Germinal center (tissue), 1 donor: ENCODE measurements around the gene SVIL.
"Not testable (repeated sequence)": the region's sequence is repeated elsewhere in the genome, so short reads cannot be mapped to it uniquely, and the experiment has no call there.

Source experiments
- DNase-seq: peaks from one replicate; pipeline ENCODE4 v3.0.0; 2012; ENCODE audit warnings: mixed read lengths, low spot score

Gene SVIL

GRCh38 chr10:29486433-29486832, 148.3 kb downstream of the SVIL start:
- DNase-seq: no peak

DNA sequence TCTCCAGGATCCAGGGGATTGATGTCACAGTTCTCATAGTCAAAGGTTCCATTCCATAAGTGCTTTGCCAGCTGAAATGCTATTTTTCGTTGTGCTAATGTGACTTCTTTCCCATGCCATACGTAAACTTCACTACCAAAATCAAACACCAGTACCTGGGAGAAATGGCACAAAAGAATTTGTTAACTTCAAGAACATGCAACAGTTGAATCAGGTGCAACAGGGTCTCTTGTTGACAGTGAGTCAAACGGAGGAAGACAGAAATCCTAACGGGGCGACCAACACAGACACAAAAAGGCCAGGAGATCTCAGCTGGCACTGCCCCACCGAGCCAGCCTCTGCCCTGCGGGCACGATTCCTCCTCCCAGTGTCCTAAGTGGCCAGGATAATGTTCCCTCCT, 150.1 kb downstream of the SVIL start:
- not testable (repeated sequence) for DNase-seq

DNA sequence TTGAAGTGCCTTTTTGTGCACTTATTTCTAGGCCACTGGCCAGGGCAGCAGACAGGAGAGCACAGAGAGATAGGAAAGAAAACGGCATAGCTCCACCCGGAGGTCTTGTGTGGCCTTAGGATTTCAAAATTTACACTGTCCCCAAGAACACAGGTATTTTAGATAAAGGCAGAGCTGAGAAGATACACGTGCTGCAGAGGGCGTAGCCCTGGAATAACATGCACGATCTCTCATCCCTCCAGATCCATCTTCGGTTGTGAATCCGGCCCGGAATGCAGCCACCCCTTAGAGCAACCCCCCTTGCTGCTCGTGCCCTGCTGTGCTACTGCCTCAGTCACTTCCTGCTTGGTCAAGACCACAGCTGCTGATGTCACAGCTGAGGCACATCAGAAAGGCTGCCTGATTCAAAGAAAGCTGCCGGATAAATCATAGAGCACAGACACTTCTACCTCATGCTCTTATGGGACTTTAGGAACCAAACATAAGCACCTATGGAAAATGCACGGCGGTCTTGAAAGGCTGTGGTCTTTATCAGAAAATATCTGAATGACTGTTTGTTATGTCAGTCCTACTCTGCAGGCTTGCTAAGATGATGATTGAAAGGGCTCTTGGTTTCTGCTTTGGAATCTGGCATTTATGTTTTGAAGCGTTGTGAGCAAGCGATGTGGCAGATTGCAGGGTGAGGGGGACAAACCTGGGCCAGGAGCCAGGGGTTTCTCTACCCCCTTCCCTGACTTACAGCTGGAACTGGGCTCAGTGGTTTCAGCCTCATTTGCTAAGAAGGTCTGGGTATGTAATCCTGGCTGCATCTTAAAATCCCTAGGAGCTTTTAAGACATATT, 152.0 kb downstream of the SVIL start:
- no peak for DNase-seq

DNA sequence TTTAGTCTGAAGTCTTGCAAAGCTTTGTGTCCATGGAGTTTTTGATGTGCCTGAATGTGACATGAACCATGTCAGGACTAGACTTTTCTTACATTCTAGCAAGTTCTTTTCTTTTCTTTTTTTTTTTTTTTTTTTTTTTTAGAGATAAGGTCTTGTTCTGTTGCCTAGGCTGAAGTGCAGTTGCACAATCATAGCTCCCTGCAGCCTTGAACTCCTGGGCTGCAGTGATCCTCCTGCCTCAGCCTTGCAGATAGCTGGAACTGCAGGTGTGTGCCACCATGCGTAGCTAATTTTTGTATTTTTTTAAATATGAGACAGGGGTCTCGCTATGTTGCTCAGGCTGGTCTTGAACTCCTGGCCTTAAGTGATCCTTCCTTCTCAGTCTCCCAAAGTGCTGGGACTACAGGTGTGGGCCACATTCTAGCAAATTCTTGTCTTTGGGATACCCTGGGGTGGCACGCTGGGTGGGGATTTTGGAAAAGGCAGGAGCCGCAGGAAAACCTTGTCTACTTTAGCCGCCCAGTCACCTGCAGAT, 152.8 kb downstream of the SVIL start:
- DNase-seq: no peak

DNA sequence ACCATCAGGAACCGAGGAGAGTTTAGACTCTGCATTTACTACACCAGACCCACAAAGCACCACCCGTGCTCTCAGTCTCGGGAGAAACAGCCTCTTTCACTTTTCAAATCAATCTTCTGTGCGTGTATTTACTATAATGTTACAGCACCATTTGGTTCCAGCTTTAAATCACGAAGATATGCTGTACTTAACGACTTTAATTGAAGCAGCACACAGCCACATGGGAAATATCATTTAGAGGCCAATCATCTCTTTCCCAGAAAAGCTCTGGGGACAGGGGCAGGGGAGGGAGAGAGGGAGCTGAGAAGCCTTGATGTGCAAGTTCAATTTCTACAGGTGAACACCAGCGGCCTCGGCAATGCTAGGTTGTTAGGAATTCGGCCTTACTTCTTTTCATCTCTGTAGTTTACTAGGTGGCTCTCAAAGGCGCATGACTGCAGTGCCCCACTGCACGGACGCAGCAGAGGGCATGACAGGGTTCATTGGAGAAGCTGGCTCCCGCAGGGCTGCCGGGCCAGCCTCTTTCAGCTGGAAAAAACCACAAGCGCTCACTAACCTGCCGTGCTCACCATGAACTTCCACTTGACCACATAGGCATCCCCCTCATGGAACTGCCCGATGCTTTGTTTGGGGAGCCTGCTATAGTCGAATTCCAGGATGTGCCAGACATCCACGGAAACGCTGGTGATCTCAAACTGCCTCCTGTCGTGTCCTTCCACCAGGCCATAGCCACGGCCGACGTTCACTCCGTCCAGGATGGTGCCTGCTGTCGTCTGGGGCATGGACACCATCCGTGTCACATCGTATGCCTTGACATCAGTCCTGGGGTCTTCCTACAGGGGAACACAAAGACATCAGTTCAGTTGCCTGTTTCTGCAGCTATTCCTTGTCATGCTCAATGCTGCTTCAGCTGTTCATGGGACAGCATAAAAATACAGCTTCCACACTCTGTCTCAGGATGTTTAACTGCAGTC, 154.5 kb downstream of the SVIL start:
- no peak for DNase-seq

DNA sequence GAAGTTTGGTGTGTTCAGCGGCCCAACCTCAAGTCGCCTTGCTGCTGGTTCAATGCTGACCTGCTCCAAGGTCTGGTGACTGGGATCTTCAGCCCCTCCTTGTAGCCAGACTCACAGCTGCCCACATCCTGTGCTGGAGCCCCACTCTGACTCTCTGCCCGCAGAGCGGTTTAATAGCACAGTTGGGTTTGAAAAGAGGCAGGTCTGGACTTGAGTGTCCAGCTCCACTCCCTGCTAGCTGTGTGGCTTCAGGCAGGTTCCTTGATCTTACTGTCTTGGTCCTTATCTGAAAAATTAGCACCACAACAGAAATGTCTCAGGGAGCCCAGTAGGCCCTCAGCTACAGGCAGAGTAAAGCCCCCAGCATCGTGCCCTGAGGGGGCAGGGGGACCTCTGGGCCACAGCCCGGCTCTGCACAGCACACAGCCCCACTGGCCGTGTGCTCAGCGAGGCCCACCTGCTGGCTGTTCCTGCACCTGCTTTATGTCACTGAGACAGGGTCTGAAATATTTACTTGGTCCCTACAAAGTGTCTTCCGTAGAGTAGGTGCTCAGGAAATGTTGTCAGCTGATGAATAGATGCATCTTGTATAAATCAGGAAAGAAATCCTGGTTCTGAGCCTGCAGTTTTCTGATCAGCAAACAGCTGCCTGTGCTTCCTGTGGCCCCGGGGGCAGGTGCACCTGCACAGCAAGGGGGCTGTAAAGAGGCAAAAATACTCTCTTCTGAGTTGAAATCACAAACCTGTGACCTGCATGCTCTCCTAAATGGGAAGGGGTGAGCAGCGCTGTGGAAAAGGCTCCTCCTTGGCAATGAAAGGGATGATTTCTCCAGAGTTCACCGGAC, 155.5 kb downstream of the SVIL start:
- DNase-seq: no peak

- DNase-seq: no peak
Observed at GRCh38 chr10:29473406-29474100, 161.2 kb downstream of the SVIL start.

- DNase-seq: no peak
Observed at GRCh38 chr10:29473087-29473356, 161.7 kb downstream of the SVIL start.

DNA sequence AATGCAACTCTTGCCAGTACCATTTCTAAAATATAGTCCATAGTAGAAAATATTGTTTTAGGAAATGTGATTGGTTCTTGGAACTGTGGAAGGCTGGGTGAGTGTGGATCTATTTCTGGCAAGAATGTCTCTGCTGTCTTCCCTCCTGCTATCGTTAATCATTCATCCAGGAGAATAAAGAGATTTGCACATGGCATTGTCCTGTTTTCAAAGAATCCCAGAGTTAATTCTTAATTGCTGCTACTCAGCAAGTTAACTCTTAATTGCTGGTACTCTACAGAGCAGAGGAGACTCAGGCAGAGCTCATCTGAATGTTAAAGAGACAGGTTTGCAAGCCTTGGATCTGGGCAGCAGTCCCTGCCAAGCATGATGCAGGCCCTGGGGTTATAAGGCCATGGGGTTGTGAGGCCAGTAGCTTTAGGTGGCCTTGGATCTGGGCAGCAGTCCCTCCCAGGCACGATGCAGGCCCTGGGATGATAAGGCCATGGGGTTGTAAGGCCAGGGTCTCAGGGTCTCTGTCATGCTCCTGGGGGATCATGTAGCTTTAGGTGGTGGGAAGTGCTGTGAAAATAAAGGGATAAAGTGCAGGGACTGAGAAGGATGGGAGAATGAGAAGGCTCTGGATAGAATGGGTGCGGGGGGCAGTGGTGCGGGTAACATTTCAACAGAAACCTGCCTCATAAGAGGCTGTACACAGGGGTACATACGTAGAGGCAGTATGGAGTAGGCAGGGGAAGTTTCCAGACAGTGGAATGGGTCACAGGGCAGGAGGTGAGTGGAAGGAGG, 162.3 kb downstream of the SVIL start:
- DNase-seq: no peak

DNA sequence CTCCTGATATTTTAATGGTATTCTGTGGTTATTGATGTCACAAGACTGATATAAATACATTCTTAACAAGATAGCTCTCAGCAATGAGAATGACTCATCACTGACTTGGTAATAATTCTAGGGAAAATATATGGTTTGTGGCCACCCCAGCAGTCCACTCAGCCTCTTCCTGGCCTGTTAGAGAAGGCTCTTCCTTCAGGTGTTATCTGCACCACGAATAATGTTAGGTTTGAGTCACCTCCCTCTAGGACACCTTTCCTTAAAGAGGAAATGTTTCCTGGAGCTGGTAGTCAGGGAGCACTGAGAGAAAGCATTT, 163.3 kb downstream of the SVIL start:
- no peak for DNase-seq

DNA sequence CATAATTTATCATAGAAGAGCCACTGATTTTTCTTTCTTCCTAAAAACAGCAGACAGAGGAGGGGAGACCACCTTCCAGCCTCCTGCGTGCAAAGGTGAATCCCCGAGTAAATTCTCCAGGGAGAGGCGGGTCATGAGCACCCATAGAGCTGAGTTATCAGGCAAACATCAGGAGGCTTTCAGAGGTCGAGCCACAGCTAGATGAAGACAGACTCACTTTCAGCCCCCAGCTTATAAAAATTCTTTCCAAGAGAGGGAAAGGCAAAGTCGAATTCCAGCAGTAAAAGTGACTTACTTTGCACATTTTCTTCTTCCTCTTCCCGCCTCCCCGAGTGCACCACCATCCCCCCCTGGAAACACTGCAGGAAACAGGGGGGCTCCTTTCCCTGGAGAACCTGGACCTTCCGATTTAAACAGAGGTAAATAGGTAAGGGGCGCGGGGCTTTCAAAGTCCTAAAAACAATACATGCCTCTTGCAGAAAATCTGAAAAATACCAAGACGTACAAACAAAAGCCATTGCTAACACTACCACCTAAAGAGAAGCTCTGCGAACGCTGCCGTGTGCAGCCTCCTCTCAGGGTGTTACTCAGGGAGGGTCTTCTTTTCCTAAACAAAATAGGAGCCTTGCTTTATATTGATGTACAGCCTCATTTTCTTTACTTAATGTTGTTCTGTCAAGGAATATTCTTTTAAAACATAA, 163.8 kb downstream of the SVIL start:
- DNase-seq: no peak

DNA sequence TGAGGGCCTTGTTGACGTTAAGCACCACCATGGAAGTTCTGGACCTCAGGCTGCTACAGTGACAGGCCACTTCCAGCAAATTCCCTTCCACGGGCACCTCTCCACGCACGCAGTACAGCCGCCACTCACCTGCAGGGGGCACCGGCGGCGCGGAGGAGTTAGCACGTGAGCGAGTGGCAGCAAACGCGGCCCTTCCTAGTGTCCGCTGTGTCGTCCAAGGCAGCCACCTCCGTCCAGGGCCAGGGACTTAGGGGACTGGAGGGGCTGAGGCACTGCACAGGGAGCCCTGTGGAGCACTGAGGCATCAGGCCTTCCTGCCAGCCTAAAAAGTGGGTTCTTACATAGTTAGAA, 164.4 kb downstream of the SVIL start:
- DNase-seq: no peak

DNA sequence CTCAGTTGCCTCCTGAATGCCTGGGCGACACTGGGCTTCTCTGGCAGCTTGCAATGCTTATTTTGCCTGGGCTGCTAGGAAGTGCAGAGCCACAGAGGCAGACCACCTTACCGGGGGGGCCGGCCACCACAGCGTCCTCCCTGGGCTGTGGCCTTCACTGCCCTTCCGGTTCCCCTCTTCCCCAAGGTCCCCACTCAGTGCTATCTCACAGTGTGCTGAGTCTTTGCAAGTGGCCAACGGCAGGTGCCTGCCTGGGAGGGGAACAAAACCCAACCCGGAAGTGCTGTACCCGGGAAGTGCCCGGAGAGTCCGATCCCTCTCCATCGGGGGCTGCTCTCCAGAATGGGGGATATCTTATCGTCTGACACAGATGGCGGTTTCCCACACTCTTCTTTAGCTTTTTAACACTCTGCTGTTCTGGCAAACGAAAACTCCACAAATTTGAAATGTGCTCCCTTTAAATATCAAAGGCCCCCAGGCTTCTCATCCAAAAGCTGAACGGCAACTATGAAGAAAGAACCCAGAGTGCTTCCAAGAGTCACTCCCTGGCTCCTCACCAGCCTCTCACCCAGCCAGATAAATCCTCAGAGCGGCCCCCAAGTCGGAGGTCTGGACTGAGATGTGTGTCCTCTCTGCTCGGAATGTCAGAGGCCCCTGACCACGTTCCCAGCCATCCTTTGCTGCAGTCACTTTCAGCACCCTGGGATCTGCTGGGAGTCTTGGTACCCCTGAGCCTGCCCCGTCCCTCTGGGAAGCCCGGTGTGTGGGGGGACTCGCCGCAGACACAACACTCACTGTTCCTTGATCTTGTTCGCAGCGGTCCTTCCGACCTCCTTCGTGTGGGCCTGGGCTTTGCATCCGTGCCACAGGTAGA, 165.1 kb downstream of the SVIL start:
- DNase-seq: no peak

GRCh38 chr10:29465384-29465783, 169.4 kb downstream of the SVIL start:
- DNase-seq: no peak

- not testable (repeated sequence) for DNase-seq
Observed at GRCh38 chr10:29464671-29465171, 170.1 kb downstream of the SVIL start.

DNA sequence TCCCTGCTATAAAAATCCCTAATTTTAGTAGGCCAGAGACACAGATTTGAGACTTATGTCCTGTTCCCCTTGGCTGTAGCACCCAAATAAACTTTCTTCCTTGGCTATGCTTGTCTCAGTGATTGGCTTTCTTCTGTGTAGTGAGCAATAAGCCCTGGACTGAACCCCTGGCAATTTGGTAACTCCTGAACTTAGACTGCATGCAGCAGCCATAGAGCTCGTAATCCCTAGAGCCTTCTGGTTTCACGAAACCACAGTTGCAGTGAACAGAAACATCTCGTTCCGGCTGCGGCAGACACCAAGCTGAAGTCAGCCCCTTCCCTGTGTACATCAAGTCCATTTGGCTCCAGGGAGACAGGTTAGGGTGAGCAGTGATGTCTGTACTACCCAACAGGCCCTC, 173.7 kb downstream of the SVIL start:
- no peak for DNase-seq

DNA sequence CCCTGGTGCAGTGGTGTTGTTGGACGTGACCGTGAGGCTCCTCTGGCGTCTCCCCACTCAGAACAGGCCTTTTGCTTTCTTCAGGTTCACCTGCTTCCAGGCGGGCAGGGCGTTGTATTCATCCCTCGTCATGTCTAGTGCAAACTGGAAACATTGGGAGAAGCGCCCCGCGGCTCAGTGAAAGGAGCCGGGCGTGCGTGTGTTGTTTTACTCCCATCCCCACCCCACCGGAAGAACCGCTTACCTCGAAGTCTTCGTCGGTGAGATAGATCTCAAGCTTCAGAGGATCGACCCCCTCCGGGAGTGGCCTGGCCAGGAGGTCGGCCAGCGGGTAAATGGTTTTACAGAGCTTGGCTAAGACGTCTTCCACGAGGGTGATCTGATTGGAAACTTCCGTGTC, 176.6 kb downstream of the SVIL start:
- DNase-seq: not testable (repeated sequence)

GRCh38 chr10:29455095-29455494, 179.7 kb downstream of the SVIL start:
- DNase-seq: no peak

GRCh38 chr10:29454250-29454649, 180.5 kb downstream of the SVIL start:
- no peak for DNase-seq
